NCI-H2107 treated with DMSO at 0.1 percent for 48 hours (cell line): ENCODE results near the gene FOXA2.

Source experiments
- DNase-seq: peaks from one replicate; lab custom pipeline; 2025; ENCODE audit not compliant: unreplicated experiment; lab: John Stamatoyannopoulos, UW

Gene FOXA2

GRCh38 chr20:22542427-22542826 is 41.9 kb downstream of the FOXA2 start:
- DNase-seq = no peak

DNA sequence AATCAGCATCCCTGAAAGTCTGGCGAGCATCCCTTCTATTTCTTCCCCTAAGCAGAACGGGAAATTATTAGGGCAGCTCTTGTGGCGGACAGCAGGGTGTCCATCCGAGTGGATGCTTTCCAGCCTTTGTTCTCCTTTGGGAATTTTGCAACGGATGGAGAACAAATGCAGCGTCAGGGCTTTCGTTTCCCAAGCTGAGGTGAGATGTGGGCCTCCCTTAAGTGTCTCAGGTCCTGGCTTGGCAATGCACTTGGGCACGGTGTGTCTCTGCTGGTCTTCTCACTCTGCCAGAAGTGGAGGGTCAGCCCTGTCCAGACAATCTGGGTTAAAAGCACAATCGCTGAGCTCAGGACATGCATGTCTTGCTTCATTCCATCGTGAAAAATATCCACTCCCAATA is 43.5 kb downstream of the FOXA2 start:
- no peak for DNase-seq

- DNase-seq = no peak
These were observed 47.2 kb downstream of the FOXA2 start for GRCh38 chr20:22536956-22537756.

DNA sequence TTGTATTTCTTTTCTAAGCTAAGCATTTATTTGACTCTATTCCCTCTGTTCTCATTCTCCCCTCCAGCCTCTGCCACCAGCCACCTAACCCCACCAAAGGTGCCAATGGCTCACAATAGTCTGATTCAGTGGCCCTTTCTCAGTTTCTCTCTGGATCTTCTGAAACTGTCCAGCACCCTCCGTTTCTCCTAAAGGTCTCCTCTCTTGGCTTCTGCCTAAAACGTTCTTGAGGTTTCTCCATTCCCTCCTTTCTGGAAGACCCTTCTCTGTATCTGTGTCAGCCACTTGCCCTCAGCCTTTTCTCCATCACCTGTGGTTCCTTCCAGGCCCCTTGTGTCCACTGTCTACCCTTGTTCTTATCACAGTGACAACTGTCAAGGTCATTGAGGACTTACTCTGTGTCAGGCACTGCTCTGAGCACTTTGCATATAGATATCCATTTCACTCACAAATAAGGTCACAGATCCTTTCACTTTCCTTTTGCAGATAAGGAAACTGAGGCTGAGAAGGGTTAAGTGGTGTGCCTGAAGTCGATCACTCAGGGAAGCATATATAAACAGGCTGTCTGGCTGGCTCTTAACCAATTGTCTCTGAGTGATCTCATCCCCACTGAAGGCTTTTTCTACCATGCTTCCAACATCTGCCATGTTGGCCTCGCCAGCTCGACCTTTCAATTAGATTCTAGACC is 48.1 kb downstream of the FOXA2 start:
- no peak for DNase-seq

GRCh38 chr20:22535483-22535882 is 48.9 kb downstream of the FOXA2 start:
- DNase-seq = no peak

- DNase-seq = no peak
These were observed 50.3 kb downstream of the FOXA2 start for GRCh38 chr20:22533823-22534751.

GRCh38 chr20:22532598-22532997 is 51.8 kb downstream of the FOXA2 start:
- DNase-seq = no peak

GRCh38 chr20:22531756-22532155 is 52.6 kb downstream of the FOXA2 start:
- no peak for DNase-seq

GRCh38 chr20:22531056-22531615 is 53.2 kb downstream of the FOXA2 start:
- no peak for DNase-seq
